GM12891 (cell line): Measurements from ENCODE around the gene FASTKD1.

Experiments
- POU2F2 ChIP-seq: IDR thresholded peaks from 2 replicates; pipeline ENCODE4 v1.6.1; 2011; ENCODE audit warnings: low read depth, mild to moderate bottlenecking, control low read depth, low read length, moderate library complexity
- TAF1 ChIP-seq: IDR thresholded peaks from 2 replicates; pipeline ENCODE4 v1.6.1; 2011; ENCODE audit warnings: low read depth, low read length, control low read depth

- no peak for TF ChIP-seq POU2F2
- TF ChIP-seq TAF1 = no peak
These were observed 63.7 kb downstream of the FASTKD1 start for GRCh38 chr2:169509955-169510354.
